ENCODE measurements around the gene PDLIM1. TPM values are rescaled to one million over a fixed set of nuclear protein-coding genes. Genes with fewer than 3 reads are reported as not detected.

Gene PDLIM1
- total RNA-seq, 4 donors from 2014 or later: 59.5 to 142 (median 79.2) TPM

GRCh38 chr10:95335933-95336699 is 45.3 kb upstream of the PDLIM1 start:
- Histone ChIP-seq H3K27ac (peak overlapping the region in 3 of 4 donors; percentile 80 to 89 (median 82)), H3K4me3 (no peak overlapping the region), H3K9me3 (no peaks in the 10 kb centered on the region), H3K36me3 (peaks cover 0 to 11% (median 0%) of the 10 kb centered on the region in 3 donors), H3K27me3 (no peaks in the 10 kb centered on the region), H3K4me1 (peaks cover 0 to 31% (median 16%) of the 10 kb centered on the region in 3 donors)
- DNase-seq: no peak
- intact Hi-C loops (cut with DNase I): no loop called here
- TF ChIP-seq CTCF (IDR thresholded peaks at IDR 0.05): no peak
- no peak for TF ChIP-seq POLR2A (IDR thresholded peaks at IDR 0.05)
- WGBS, 2 donors: 78 to 87% methylated on average over 5 to 7 of the region's 19 CpGs

- Histone ChIP-seq H3K36me3 (peaks cover 0 to 11% (median 0%) of the 10 kb centered on the region in 3 donors), H3K9me3 (no peaks in the 10 kb centered on the region), H3K27me3 (no peaks in the 10 kb centered on the region), H3K4me3 (no peak overlapping the region), H3K27ac (peak overlapping the region; percentile 72 to 89 (median 81)), H3K4me1 (peaks cover 0 to 41% (median 16%) of the 10 kb centered on the region in 3 donors)
- DNase-seq: no peak
- TF ChIP-seq CTCF (IDR thresholded peaks at IDR 0.05) (no peak), POLR2A (IDR thresholded peaks at IDR 0.05) (no peak)
- intact Hi-C loops (cut with DNase I): no loop called here
- WGBS, 2 donors: 52 to 56% methylated on average over 3 of the region's 3 CpGs
Observed at GRCh38 chr10:95334805-95335144, 44.0 kb upstream of the PDLIM1 start.

GRCh38 chr10:95333997-95334804 is 43.4 kb upstream of the PDLIM1 start:
- whole genome bisulfite sequencing, 2 donors: 36 to 37% methylated on average over 9 to 12 of the region's 12 CpGs
- Histone ChIP-seq H3K4me1 (peaks cover 0 to 47% (median 16%) of the 10 kb centered on the region in 3 donors), H3K27ac (peak overlapping the region; percentile 72 to 89 (median 81)), H3K27me3 (no peaks in the 10 kb centered on the region), H3K36me3 (peaks cover 0 to 9% (median 0%) of the 10 kb centered on the region in 3 donors), H3K9me3 (no peaks in the 10 kb centered on the region), H3K4me3 (no peak overlapping the region)
- intact Hi-C loops (cut with DNase I): no loop called here
- peak; percentile 19 for DNase-seq
- no peak for TF ChIP-seq CTCF (IDR thresholded peaks at IDR 0.05)

- DNase-seq: no peak
- no peak for TF ChIP-seq POLR2A (IDR thresholded peaks at IDR 0.05)
- TF ChIP-seq CTCF (IDR thresholded peaks at IDR 0.05): no peak
- Histone ChIP-seq H3K27me3 (no peaks in the 10 kb centered on the region), H3K9me3 (no peaks in the 10 kb centered on the region), H3K36me3 (no peaks in the 10 kb centered on the region), H3K27ac (peak overlapping the region in 3 of 4 donors; percentile 49 to 82 (median 80)), H3K4me3 (no peak overlapping the region), H3K4me1 (peaks cover under 1 to 51% (median 18%) of the 10 kb centered on the region in 3 donors)
- 88 to 92% methylated on average over 2 to 4 of the region's 4 CpGs for WGBS, 2 donors
- intact Hi-C loops (cut with DNase I): no loop called here
Observed at GRCh38 chr10:95332666-95333249, 42.0 kb upstream of the PDLIM1 start.
